Activated T-cell treated with anti-CD3 and anti-CD28 coated beads for 24 hours (primary cell): Measurements from ENCODE around the gene CFAP92.

ENCODE experiments used
- DNase-seq: peaks from one replicate; pipeline ENCODE4 v3.0.0-alpha.2; 2020; ENCODE audit warnings: low read depth

The CFAP92 gene

GRCh38 chr3:129025108-129025507 lies 31.2 kb upstream of the CFAP92 start:
- DNase-seq = no peak

GRCh38 chr3:129023909-129024308 lies 30.0 kb upstream of the CFAP92 start:
- no peak for DNase-seq

- no peak for DNase-seq
Observed at GRCh38 chr3:129023008-129023358, 29.1 kb upstream of the CFAP92 start.

GRCh38 chr3:129022114-129023007 lies 28.5 kb upstream of the CFAP92 start:
- DNase-seq = no peak

- DNase-seq = no peak
Observed at GRCh38 chr3:129021140-129021551, 27.3 kb upstream of the CFAP92 start.

GRCh38 chr3:129020691-129021090 lies 26.8 kb upstream of the CFAP92 start:
- no peak for DNase-seq

GRCh38 chr3:129019266-129019665 lies 25.4 kb upstream of the CFAP92 start:
- no peak for DNase-seq

- no peak for DNase-seq
Observed at GRCh38 chr3:129018751-129019150, 24.9 kb upstream of the CFAP92 start.

GRCh38 chr3:129018271-129018670 lies 24.4 kb upstream of the CFAP92 start:
- DNase-seq = no peak

- no peak for DNase-seq
Observed at GRCh38 chr3:129017484-129017899, 23.6 kb upstream of the CFAP92 start.

GRCh38 chr3:129016720-129017483 lies 23.0 kb upstream of the CFAP92 start:
- no peak for DNase-seq

- peak; percentile 26 for DNase-seq
Observed at GRCh38 chr3:129016356-129016719, 22.5 kb upstream of the CFAP92 start.

GRCh38 chr3:129015388-129016105 lies 21.7 kb upstream of the CFAP92 start:
- peak; percentile 37 for DNase-seq

GRCh38 chr3:129014793-129015345 lies 21.0 kb upstream of the CFAP92 start:
- DNase-seq = no peak

GRCh38 chr3:129014148-129014547 lies 20.3 kb upstream of the CFAP92 start:
- DNase-seq = no peak

GRCh38 chr3:129013491-129013891 lies 19.6 kb upstream of the CFAP92 start:
- no peak for DNase-seq

GRCh38 chr3:129010310-129010956 lies 16.6 kb upstream of the CFAP92 start:
- no peak for DNase-seq

GRCh38 chr3:129009266-129009665 lies 15.4 kb upstream of the CFAP92 start:
- DNase-seq = no peak

GRCh38 chr3:129007792-129008191 lies 13.9 kb upstream of the CFAP92 start:
- DNase-seq = no peak

- DNase-seq = no peak
Observed at GRCh38 chr3:129006864-129007263, 13.0 kb upstream of the CFAP92 start.

- DNase-seq = no peak
Observed at GRCh38 chr3:129005526-129006303, 11.8 kb upstream of the CFAP92 start.
